ENCODE data around the gene TSHZ1.

TSHZ1 gene

GRCh38 chr18:75262511-75262910 lies 51.9 kb downstream of the TSHZ1 start:
- ChIA-PET POLR2A (no interaction called here), CTCF (interaction anchor here (1.2 to 2.1 kb wide), 2 partner anchors 12 to 30 kb away, joined by 4 to 9 read pairs; no protein-coding TSS in a partner anchor)
- no peak for DNase-seq (ENCODE audit: extremely low spot score)
- TF ChIP-seq CTCF (IDR thresholded peaks at IDR 0.05; ENCODE audit: control extremely low read depth, extremely low read depth, low read depth, missing control alignments): no peak

GRCh38 chr18:75264195-75264594 lies 53.6 kb downstream of the TSHZ1 start:
- no peak for DNase-seq (ENCODE audit: extremely low spot score)
- CTCF ChIA-PET: no interaction called here
- no peak for TF ChIP-seq CTCF (IDR thresholded peaks at IDR 0.05; ENCODE audit: control extremely low read depth, extremely low read depth, low read depth, missing control alignments)
- POLR2A ChIA-PET: no interaction called here

- DNase-seq (ENCODE audit: extremely low spot score): no peak
- TF ChIP-seq CTCF (IDR thresholded peaks at IDR 0.05; ENCODE audit: control extremely low read depth, extremely low read depth, low read depth, missing control alignments): no peak
Observed at GRCh38 chr18:75264926-75265597, 54.5 kb downstream of the TSHZ1 start.

DNA sequence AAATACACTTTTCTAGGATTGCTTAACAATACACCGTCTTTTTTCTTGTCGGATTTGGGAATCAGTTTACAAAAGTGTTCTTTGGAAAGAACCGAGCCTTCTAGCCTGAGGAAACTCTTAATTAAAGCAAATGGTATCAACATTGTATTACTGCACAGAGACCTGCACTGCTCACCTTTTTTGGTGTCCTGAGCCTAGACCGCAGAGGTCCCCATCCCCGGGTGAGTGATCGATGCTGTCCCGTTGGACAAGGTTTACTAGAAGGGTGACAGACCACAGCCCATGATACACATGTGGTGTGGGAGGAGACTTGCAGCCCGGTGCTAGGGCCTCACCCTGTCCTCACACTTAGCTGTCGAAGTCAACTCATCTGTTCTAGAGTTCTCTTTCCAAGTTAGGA lies 55.3 kb downstream of the TSHZ1 start:
- DNase-seq (ENCODE audit: extremely low spot score): no peak
- TF ChIP-seq CTCF (IDR thresholded peaks at IDR 0.05; ENCODE audit: control extremely low read depth, extremely low read depth, low read depth, missing control alignments): no peak
- ChIA-PET CTCF (interaction anchor here (1.2 to 1.9 kb wide), 3 partner anchors 11 to 104 kb away, joined by 3 to 6 read pairs (median 5); no protein-coding TSS in a partner anchor), POLR2A (no interaction called here)

More at GRCh38 chr18:75264926-75265597, 54.5 kb downstream of the TSHZ1 start:
- POLR2A ChIA-PET: no interaction called here
- CTCF ChIA-PET: interaction anchor here (1.5 kb wide), 1 partner anchor 12 kb away, joined by 6 read pairs; no protein-coding TSS in a partner anchor

GRCh38 chr18:75267643-75268363 lies 57.2 kb downstream of the TSHZ1 start:
- POLR2A ChIA-PET: no interaction called here
- no peak for DNase-seq (ENCODE audit: extremely low spot score)
- CTCF ChIA-PET: no interaction called here
- no peak for TF ChIP-seq CTCF (IDR thresholded peaks at IDR 0.05; ENCODE audit: control extremely low read depth, extremely low read depth, low read depth, missing control alignments)

GRCh38 chr18:75268364-75268646 lies 57.7 kb downstream of the TSHZ1 start:
- ChIA-PET POLR2A (no interaction called here), CTCF (no interaction called here)
- no peak for DNase-seq (ENCODE audit: extremely low spot score)
- no peak for TF ChIP-seq CTCF (IDR thresholded peaks at IDR 0.05; ENCODE audit: control extremely low read depth, extremely low read depth, low read depth, missing control alignments)

All from GM10248 (cell line).